ENCODE data around the gene NFKBIZ.

The NFKBIZ gene

GRCh38 chr3:101848754-101849713, at the start of gene NFKBIZ:
Gene NFKBIZ, plus strand, starts transcription at chr3:101849514. Its CDS starts 115 bp downstream, at chr3:101849629.
- DNase-seq = peak; percentile 96

GRCh38 chr3:101801174-101801573, 48.1 kb upstream of the NFKBIZ start:
- no peak for DNase-seq

GRCh38 chr3:101802179-101802578, 47.1 kb upstream of the NFKBIZ start:
- no peak for DNase-seq

- peak; percentile 93 for DNase-seq
Measured at GRCh38 chr3:101803173-101803782, 46.0 kb upstream of the NFKBIZ start.

GRCh38 chr3:101803939-101804338, 45.4 kb upstream of the NFKBIZ start:
- DNase-seq = no peak

GRCh38 chr3:101806491-101806890, 42.8 kb upstream of the NFKBIZ start:
- DNase-seq = no peak

- no peak for DNase-seq
Measured at GRCh38 chr3:101807888-101808287, 41.4 kb upstream of the NFKBIZ start.

GRCh38 chr3:101809178-101810021, 39.9 kb upstream of the NFKBIZ start:
- peak; percentile 81 for DNase-seq

GRCh38 chr3:101810022-101810418, 39.3 kb upstream of the NFKBIZ start:
- no peak for DNase-seq

- DNase-seq = no peak
Measured at GRCh38 chr3:101811875-101812274, 37.4 kb upstream of the NFKBIZ start.

GRCh38 chr3:101812895-101813294, 36.4 kb upstream of the NFKBIZ start:
- no peak for DNase-seq

GRCh38 chr3:101813817-101814440, 35.4 kb upstream of the NFKBIZ start:
- peak; percentile 74 for DNase-seq

- no peak for DNase-seq
Measured at GRCh38 chr3:101814835-101815234, 34.5 kb upstream of the NFKBIZ start.

- DNase-seq = no peak
Measured at GRCh38 chr3:101816215-101817149, 32.8 kb upstream of the NFKBIZ start.

- DNase-seq = no peak
Measured at GRCh38 chr3:101817992-101818391, 31.3 kb upstream of the NFKBIZ start.

- DNase-seq = peak; percentile 33
Measured at GRCh38 chr3:101819649-101820206, 29.6 kb upstream of the NFKBIZ start.

- no peak for DNase-seq
Measured at GRCh38 chr3:101821503-101821902, 27.8 kb upstream of the NFKBIZ start.

GRCh38 chr3:101823525-101823924, 25.8 kb upstream of the NFKBIZ start:
- DNase-seq = peak; percentile 45

GRCh38 chr3:101824702-101825101, 24.6 kb upstream of the NFKBIZ start:
- no peak for DNase-seq

GRCh38 chr3:101825904-101826445, 23.3 kb upstream of the NFKBIZ start:
- no peak for DNase-seq
